ENCODE results near the gene MAGI2. TPM values are rescaled to one million over a fixed set of nuclear protein-coding genes. Genes with fewer than 3 reads are reported as not detected.

Gene MAGI2
- total RNA-seq, 1 donor from 2014 or later: 13.3 TPM

- Mint-ChIP-seq H3K4me3 (no peak overlapping the region), H3K4me1 (ENCODE audit: unreplicated experiment) (no peaks in the 10 kb centered on the region), H3K9me3 (no peaks in the 10 kb centered on the region), H3K36me3 (no peaks in the 10 kb centered on the region), H3K27me3 (peaks cover 3% of the 10 kb centered on the region), H3K27ac (no peak overlapping the region)
- DNase-seq (ENCODE audit: extremely low spot score, unreplicated experiment): no peak
- TF ChIP-seq, protein P1, sequence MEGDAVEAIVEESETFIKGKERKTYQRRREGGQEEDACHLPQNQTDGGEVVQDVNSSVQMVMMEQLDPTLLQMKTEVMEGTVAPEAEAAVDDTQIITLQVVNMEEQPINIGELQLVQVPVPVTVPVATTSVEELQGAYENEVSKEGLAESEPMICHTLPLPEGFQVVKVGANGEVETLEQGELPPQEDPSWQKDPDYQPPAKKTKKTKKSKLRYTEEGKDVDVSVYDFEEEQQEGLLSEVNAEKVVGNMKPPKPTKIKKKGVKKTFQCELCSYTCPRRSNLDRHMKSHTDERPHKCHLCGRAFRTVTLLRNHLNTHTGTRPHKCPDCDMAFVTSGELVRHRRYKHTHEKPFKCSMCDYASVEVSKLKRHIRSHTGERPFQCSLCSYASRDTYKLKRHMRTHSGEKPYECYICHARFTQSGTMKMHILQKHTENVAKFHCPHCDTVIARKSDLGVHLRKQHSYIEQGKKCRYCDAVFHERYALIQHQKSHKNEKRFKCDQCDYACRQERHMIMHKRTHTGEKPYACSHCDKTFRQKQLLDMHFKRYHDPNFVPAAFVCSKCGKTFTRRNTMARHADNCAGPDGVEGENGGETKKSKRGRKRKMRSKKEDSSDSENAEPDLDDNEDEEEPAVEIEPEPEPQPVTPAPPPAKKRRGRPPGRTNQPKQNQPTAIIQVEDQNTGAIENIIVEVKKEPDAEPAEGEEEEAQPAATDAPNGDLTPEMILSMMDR (conservative IDR thresholded peaks at IDR 0.05): no peak
Observed at GRCh38 chr7:78389022-78389421, 1064.4 kb downstream of the MAGI2 start.

- peaks cover 3% of the 10 kb centered on the region for H3K27me3 Mint-ChIP-seq
- no peak overlapping the region for H3K4me3 Mint-ChIP-seq
- no peaks in the 10 kb centered on the region for H3K36me3 Mint-ChIP-seq
- H3K4me1 Mint-ChIP-seq (ENCODE audit: unreplicated experiment): no peaks in the 10 kb centered on the region
- no peak overlapping the region for H3K27ac Mint-ChIP-seq
- no peaks in the 10 kb centered on the region for H3K9me3 Mint-ChIP-seq
- TF ChIP-seq, protein P1 (conservative IDR thresholded peaks at IDR 0.05): no peak
- DNase-seq (ENCODE audit: extremely low spot score, unreplicated experiment): no peak
Observed at GRCh38 chr7:78386520-78386919, 1066.9 kb downstream of the MAGI2 start.

DNA sequence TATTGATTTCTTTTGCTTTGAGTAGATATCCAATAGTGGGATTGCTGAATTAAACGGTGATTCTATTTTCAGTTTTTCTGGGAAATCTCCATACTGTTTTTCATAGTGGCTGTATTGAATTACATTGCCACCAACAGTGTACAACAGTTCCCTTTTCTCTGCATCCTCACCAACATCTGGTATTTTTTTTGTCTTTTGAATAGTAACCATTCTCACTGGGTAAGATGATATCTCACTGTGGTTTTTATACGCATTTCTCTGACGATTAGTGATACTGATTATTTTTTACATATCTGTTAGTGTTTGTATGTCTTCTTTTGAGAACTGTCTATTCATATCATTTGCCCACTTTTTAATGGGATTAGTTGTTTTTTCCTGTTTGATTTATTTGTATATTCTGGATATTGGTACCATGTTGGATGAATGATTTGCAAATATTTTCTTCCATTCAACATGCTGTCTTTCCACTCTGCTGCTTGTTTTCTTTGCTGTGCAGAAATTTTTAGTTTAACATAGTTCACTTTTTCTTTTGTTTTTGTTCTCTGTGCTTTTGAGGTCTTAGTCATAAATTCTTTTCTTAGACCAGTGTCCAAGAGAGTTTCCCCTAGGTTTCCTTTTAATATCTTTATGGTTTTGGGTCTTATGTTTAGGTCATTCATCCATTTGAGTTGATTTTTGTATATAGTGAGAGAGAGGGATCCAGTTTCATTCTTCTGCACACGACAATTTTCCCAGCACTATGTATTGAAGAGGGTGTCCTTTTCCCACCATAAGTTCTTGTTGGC, 1070.2 kb downstream of the MAGI2 start:
- Mint-ChIP-seq H3K4me3 (no peak overlapping the region), H3K27ac (no peak overlapping the region), H3K9me3 (no peaks in the 10 kb centered on the region), H3K4me1 (ENCODE audit: unreplicated experiment) (no peaks in the 10 kb centered on the region), H3K27me3 (no peaks in the 10 kb centered on the region), H3K36me3 (no peaks in the 10 kb centered on the region)
- TF ChIP-seq, protein P1 (conservative IDR thresholded peaks at IDR 0.05): no peak
- no peak for DNase-seq (ENCODE audit: extremely low spot score, unreplicated experiment)

GRCh38 chr7:78379148-78379547, 1074.3 kb downstream of the MAGI2 start:
- no peaks in the 10 kb centered on the region for H3K4me1 Mint-ChIP-seq (ENCODE audit: unreplicated experiment)
- no peaks in the 10 kb centered on the region for H3K36me3 Mint-ChIP-seq
- no peak overlapping the region for H3K4me3 Mint-ChIP-seq
- H3K9me3 Mint-ChIP-seq: no peaks in the 10 kb centered on the region
- no peaks in the 10 kb centered on the region for H3K27me3 Mint-ChIP-seq
- DNase-seq (ENCODE audit: extremely low spot score, unreplicated experiment): no peak
- TF ChIP-seq, protein P1 (conservative IDR thresholded peaks at IDR 0.05): no peak
- H3K27ac Mint-ChIP-seq: no peak overlapping the region

GRCh38 chr7:78377532-78377931, 1075.9 kb downstream of the MAGI2 start:
- H3K4me3 Mint-ChIP-seq: no peak overlapping the region
- DNase-seq (ENCODE audit: extremely low spot score, unreplicated experiment): no peak
- no peak overlapping the region for H3K27ac Mint-ChIP-seq
- H3K36me3 Mint-ChIP-seq: no peaks in the 10 kb centered on the region
- H3K27me3 Mint-ChIP-seq: no peaks in the 10 kb centered on the region
- TF ChIP-seq, protein P1 (conservative IDR thresholded peaks at IDR 0.05): peak; percentile 56
- no peaks in the 10 kb centered on the region for H3K4me1 Mint-ChIP-seq (ENCODE audit: unreplicated experiment)
- H3K9me3 Mint-ChIP-seq: no peaks in the 10 kb centered on the region
